ENCODE data around the gene CRADD. TPM values are rescaled to one million over a fixed set of nuclear protein-coding genes. Genes with fewer than 3 reads are reported as not detected.

The CRADD gene
- total RNA-seq, 1 donor from 2014 or later, result 18.8 TPM

DNA sequence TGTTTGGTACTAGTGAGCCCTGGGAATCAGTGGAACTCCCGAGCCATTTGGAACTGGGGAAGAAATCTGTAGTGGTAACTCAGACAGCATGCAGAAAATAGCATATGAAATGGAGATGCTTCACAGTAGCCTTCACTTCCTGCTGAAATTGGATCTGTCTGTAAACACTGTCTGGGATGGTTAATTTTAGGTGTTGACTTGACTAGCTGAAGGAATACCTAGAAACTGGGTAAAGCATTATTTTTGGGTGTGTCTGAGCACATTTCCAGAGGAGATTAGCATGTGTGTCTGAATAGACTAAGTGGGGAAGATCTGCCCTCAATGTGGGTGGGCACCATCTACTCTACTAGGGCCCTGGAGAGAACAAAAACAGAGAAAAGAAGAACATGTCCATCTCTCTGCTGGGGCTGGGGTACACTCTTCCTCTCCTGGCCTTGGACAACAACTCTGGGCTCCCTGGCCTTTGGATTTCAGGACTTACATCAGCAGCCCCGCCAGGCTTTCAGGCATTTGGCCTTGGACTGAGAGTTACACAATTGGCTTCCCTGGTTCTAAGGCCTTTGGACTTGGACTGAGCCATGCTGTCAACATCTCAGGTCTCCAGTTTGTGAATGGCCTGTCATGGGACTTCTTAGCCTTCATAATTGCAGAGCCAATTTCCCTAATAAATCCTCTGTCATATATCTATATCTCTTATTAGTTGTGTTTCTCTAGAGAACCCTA is 14.0 kb upstream of the CRADD start:
- H3K4me1 Mint-ChIP-seq (ENCODE audit: low read depth, unreplicated experiment), result no peaks in the 10 kb centered on the region
- TF ChIP-seq, protein P1, sequence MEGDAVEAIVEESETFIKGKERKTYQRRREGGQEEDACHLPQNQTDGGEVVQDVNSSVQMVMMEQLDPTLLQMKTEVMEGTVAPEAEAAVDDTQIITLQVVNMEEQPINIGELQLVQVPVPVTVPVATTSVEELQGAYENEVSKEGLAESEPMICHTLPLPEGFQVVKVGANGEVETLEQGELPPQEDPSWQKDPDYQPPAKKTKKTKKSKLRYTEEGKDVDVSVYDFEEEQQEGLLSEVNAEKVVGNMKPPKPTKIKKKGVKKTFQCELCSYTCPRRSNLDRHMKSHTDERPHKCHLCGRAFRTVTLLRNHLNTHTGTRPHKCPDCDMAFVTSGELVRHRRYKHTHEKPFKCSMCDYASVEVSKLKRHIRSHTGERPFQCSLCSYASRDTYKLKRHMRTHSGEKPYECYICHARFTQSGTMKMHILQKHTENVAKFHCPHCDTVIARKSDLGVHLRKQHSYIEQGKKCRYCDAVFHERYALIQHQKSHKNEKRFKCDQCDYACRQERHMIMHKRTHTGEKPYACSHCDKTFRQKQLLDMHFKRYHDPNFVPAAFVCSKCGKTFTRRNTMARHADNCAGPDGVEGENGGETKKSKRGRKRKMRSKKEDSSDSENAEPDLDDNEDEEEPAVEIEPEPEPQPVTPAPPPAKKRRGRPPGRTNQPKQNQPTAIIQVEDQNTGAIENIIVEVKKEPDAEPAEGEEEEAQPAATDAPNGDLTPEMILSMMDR (IDR thresholded peaks at IDR 0.05; ENCODE audit: partially characterized antibody, unreplicated experiment), result no peak
- no peak overlapping the region for H3K4me3 Mint-ChIP-seq (ENCODE audit: unreplicated experiment)
- H3K27me3 Mint-ChIP-seq (ENCODE audit: unreplicated experiment), result no peaks in the 10 kb centered on the region
- H3K27ac Mint-ChIP-seq (ENCODE audit: unreplicated experiment), result no peak overlapping the region
- no peaks in the 10 kb centered on the region for H3K36me3 Mint-ChIP-seq (ENCODE audit: unreplicated experiment)
- no peak for DNase-seq
- H3K9me3 Mint-ChIP-seq (ENCODE audit: unreplicated experiment), result no peaks in the 10 kb centered on the region

DNA sequence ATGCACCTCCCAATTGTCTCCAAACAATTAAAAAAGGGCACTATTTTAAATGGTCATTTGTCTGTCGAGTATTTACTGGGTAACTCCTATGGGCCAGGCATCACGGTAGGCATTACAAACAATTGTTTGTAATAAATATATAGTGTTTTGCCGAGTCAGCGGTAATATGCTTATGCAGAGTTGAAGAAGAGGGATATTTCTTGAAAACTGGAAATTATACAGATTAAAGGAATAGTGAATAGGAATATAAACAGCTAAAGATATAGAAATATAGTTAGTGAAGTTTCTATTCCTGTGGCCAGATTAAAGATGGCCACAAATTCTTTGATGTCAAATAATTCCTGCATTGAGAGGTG is 13.5 kb upstream of the CRADD start:
- no peaks in the 10 kb centered on the region for H3K4me1 Mint-ChIP-seq (ENCODE audit: low read depth, unreplicated experiment)
- H3K27me3 Mint-ChIP-seq (ENCODE audit: unreplicated experiment), result no peaks in the 10 kb centered on the region
- TF ChIP-seq, protein P1 (IDR thresholded peaks at IDR 0.05; ENCODE audit: partially characterized antibody, unreplicated experiment), result no peak
- no peak for DNase-seq
- H3K9me3 Mint-ChIP-seq (ENCODE audit: unreplicated experiment), result no peaks in the 10 kb centered on the region
- H3K36me3 Mint-ChIP-seq (ENCODE audit: unreplicated experiment), result no peaks in the 10 kb centered on the region
- no peak overlapping the region for H3K27ac Mint-ChIP-seq (ENCODE audit: unreplicated experiment)
- no peak overlapping the region for H3K4me3 Mint-ChIP-seq (ENCODE audit: unreplicated experiment)

DNA sequence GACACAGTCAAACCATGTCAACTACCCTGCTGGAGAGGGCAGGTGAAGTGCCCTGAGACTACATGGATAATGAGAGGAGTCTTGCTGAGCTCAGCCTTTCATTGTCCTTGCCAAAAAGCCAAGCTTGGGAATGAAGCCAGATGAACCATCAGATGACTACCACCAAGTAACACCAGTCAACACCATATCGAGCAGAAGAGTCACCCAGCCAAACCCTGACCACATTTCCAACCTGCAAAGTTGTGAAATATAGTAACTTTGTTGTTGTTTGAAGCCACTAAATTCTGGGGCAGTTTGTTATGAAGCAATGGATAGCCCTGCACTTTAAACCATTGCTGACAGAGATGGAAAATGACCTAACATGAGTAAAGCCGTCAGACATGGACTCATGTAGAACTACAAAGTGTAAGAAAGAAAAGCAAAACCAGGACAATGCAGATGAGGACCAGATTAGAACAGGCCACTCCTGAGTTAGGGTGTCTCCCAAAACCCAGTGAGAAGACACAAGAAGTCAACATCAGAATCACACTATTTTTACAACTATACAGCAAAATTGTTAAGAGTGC is 12.5 kb upstream of the CRADD start:
- no peak for DNase-seq

DNA sequence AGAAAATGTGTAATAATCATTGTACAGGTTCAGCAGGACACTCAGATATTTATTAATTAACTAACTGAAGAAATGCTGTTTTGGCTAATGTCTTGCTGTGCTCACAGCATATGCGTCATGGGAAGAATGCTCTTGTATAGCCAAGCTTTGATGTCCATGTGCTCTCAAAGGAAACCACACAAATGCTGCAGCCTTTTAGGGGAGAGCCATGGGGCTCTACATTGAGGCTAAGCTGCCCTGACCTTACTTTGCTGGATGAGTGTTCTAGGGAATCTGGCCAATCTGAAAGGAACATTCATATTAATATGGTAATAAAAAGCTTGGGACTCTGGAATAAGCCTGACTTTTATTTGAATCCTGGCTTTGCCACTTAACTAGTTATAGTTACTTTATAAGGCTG is 9.5 kb upstream of the CRADD start:
- no peaks in the 10 kb centered on the region for H3K27me3 Mint-ChIP-seq (ENCODE audit: unreplicated experiment)
- TF ChIP-seq, protein P1 (IDR thresholded peaks at IDR 0.05; ENCODE audit: partially characterized antibody, unreplicated experiment), result no peak
- peaks cover 6% of the 10 kb centered on the region for H3K36me3 Mint-ChIP-seq (ENCODE audit: unreplicated experiment)
- H3K27ac Mint-ChIP-seq (ENCODE audit: unreplicated experiment), result no peak overlapping the region
- no peaks in the 10 kb centered on the region for H3K9me3 Mint-ChIP-seq (ENCODE audit: unreplicated experiment)
- H3K4me3 Mint-ChIP-seq (ENCODE audit: unreplicated experiment), result no peak overlapping the region
- no peak for DNase-seq
- no peaks in the 10 kb centered on the region for H3K4me1 Mint-ChIP-seq (ENCODE audit: low read depth, unreplicated experiment)

More for the DNA sequence above, 12.5 kb upstream of the CRADD start:
- no peak overlapping the region for H3K27ac Mint-ChIP-seq (ENCODE audit: unreplicated experiment)
- no peaks in the 10 kb centered on the region for H3K4me1 Mint-ChIP-seq (ENCODE audit: low read depth, unreplicated experiment)
- H3K9me3 Mint-ChIP-seq (ENCODE audit: unreplicated experiment), result no peaks in the 10 kb centered on the region
- H3K4me3 Mint-ChIP-seq (ENCODE audit: unreplicated experiment), result no peak overlapping the region
- no peaks in the 10 kb centered on the region for H3K27me3 Mint-ChIP-seq (ENCODE audit: unreplicated experiment)
- peaks cover 6% of the 10 kb centered on the region for H3K36me3 Mint-ChIP-seq (ENCODE audit: unreplicated experiment)
- TF ChIP-seq, protein P1 (IDR thresholded peaks at IDR 0.05; ENCODE audit: partially characterized antibody, unreplicated experiment), result no peak

DNA sequence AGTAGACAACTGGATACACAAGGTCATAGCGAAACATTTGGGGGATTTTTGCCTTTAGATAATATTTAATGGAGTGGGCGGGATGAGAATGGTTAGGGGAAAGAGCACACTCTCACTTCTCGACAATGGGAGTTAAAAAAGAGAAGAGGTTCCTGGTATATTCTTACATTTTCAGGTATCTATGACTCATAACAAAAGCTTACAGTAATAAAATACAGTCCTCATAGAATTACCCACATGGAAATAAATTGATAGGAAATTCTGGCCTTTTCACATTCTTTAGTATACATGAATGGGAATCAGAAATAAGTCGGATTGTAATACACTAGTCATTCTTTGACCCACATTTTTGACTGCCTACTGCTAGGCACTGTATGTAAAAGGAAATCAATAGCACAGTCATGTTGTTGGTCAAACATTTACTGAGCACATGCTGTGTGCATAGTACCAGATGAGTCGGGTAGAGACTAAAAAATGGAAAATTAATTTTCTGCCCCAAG is 8.2 kb upstream of the CRADD start:
- Mint-ChIP-seq H3K9me3 (ENCODE audit: unreplicated experiment) (no peaks in the 10 kb centered on the region), H3K4me3 (ENCODE audit: unreplicated experiment) (no peak overlapping the region), H3K27ac (ENCODE audit: unreplicated experiment) (no peak overlapping the region), H3K27me3 (ENCODE audit: unreplicated experiment) (no peaks in the 10 kb centered on the region), H3K36me3 (ENCODE audit: unreplicated experiment) (peaks cover 6% of the 10 kb centered on the region), H3K4me1 (ENCODE audit: low read depth, unreplicated experiment) (no peaks in the 10 kb centered on the region)
- no peak for DNase-seq
- TF ChIP-seq, protein P1 (IDR thresholded peaks at IDR 0.05; ENCODE audit: partially characterized antibody, unreplicated experiment), result no peak
